ENCODE measurements around the gene LRRTM3.

LRRTM3 gene

GRCh38 chr10:67043041-67043440 lies 117.2 kb downstream of the LRRTM3 start:
- DNase-seq = no peak

- no peak for DNase-seq
These were observed 119.6 kb downstream of the LRRTM3 start for GRCh38 chr10:67045404-67045803.

DNA sequence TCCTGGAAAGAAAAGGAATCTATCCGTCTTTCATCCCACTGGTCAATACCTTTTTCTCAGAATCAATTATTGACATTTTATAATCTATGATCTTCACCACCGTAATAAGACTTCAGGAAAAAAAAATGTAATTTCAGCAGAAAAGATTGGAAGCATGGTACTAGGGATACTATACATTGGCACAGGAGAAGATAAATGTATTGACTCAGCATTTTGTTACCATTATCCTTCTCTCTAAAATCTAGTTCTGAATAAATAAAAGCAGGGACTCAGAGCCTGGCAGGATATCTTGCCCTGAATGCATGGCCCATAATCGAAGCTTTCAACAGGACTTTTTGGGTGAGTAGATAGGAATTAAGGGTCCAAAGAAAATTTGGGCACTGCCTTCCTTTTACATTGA lies 120.7 kb downstream of the LRRTM3 start:
- DNase-seq = no peak

DNA sequence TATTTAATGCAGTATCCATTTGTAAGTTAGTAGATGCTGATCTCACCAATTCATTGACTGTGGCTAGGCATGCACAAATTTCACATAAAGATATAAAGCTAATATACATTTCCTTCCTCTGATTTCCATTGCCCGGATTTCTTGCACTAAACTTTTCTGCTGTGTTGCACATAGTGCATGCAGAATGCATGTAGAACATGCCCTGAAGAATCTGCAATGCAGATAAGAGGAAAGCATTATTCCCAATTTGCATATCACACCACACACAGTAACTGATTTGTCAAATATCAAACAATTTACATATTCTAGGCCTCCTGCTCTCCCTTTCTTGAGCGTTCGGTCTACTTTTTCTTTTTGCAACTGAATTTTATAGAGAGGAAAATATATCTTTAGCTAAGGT lies 124.2 kb downstream of the LRRTM3 start:
- DNase-seq = no peak

- no peak for DNase-seq
These were observed 124.6 kb downstream of the LRRTM3 start for GRCh38 chr10:67050415-67050814.

GRCh38 chr10:67072654-67073053 lies 146.8 kb downstream of the LRRTM3 start:
- DNase-seq = no peak

DNA sequence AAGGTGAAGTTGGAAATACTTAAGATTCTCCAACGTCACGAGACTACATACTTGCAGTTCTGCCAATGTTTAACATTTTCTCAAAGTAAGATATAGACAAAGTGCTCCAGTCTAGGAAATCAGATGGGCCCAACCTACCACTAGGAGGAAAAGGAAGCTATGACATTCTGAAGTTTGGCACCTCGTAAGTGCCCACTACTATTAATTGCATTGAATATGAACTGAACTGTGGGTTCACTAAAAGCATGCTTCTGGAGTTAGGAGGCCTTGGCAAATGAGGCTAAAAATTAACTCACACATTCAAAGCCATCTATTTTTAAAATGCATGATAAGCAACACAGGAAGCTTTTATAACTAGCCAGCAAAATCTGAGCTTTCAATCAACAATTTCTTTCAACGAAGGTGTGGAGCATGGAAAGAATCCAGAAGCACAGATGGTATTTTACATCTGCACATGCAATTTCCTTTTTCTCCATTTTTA lies 149.7 kb downstream of the LRRTM3 start:
- DNase-seq = no peak

- DNase-seq = no peak
These were observed 150.3 kb downstream of the LRRTM3 start for GRCh38 chr10:67076144-67076543.

DNA sequence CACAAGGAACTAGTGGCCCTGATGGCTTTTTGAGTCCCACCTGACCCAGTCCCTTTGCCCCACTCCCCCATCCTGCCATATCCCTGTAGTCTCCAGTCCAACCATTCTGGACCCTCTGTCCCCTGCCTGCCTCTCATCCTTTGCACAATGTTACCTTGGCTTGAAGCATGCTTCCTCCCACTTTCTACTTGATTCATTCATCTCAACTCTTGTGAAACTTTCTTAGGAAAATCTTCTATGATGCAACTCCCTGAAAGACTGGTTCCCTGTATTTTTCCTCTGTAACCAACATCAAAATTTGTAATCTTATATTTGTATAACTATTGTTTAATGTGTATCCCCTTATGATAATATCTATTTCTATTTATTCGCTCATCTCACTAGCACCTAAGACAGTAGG lies 151.5 kb downstream of the LRRTM3 start:
- DNase-seq = peak; percentile 35

- peak; percentile 1 for DNase-seq
These were observed 153.3 kb downstream of the LRRTM3 start for GRCh38 chr10:67079126-67079525.

DNA sequence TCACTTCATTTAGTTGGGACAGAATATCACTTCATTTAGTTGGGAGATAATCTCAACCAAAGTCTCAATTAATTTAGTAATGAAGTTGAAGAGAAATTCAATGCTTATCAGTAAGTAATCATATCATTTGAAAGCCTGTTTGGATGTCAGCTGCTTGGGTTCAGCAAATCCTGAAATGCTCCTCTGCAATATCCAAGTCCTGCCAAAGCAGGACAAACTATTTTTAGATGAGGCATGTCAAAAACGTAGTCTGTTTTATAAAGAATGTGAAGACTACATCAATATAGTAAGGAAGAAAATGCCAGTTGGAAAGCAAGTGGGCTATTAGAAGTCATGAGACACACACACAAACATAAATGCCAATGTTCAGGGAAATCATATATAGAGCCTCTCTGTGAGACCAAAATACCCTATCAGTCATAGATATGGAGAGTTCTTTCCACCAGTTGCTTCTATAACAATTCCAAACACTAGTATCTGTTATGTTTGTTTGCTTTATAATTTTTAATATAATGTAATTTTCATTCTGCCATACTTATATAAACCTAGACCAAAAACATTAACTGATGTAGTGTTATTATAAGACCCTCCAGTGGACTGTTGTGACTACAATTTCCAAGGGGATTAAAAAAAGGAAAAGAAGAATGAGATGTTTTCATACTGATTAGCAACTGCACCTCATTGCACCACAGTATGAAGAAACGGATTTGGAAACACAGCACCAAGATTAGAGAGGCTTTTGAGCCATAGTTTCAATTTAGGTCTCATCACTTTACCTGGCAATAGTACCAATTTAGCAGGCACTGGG lies 160.7 kb downstream of the LRRTM3 start:
- DNase-seq = no peak

- no peak for DNase-seq
These were observed 161.2 kb downstream of the LRRTM3 start for GRCh38 chr10:67087135-67087425.

DNA sequence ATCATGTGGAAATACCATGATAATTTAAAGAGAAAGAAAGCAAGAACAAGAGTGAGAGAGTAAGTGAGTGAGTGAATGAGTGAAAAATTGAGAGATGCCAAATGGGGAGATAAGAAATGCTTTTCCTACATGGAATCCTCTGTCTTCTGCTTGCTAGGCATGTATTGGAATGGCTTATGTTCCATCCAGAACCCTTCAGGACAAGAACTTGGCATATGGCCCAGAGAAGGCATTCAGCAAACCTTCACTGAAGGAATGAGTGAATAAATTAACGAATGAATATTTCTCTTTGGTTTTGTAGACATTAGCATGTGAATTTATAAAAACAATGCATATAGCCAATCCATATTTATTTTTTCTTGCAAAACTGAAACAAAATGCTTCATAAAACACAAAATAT lies 162.2 kb downstream of the LRRTM3 start:
- DNase-seq = no peak

DNA sequence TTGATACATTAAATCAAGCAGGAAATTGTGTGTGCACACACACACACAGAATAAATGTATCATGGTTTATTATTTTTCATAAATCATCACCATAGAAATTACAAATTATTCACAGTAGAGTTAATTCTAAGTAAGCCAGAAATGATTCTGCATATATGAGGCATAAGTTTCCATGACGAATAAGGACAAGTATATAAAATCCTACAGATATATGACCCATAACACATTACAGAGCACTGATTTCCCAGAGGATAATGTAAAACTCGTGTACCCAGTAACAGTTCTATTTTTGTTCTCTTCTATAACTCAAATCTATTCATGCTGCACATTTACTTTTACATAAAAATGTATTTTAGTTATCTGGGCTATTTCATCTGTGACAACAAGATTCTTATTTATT lies 169.7 kb downstream of the LRRTM3 start:
- DNase-seq = no peak

GRCh38 chr10:67098461-67098860 lies 172.6 kb downstream of the LRRTM3 start:
- DNase-seq = no peak

- no peak for DNase-seq
These were observed 175.1 kb downstream of the LRRTM3 start for GRCh38 chr10:67100951-67101350.

GRCh38 chr10:67107670-67108069 lies 181.8 kb downstream of the LRRTM3 start:
- DNase-seq = no peak

- no peak for DNase-seq
These were observed 184.4 kb downstream of the LRRTM3 start for GRCh38 chr10:67110286-67110685.

GRCh38 chr10:67112765-67113164 lies 186.9 kb downstream of the LRRTM3 start:
- DNase-seq = no peak

DNA sequence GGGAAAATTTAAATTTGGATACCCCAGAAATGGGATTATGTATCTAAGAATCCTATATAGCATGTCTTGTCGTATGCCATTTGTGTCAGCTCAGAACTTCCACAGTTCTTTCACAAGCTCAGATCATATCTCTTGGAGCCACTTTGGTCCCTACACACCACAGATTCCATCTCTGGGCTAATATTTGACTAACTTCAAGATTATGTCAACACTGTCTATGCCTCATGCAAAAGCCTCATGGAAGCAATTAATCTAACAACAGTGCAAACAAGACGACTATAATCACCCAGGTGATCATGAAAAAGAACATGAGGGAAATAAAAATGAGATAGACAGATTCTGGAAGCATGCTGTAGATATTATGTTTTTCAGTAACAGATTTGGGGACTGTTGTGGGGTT lies 189.1 kb downstream of the LRRTM3 start:
- no peak for DNase-seq

- DNase-seq = peak; percentile 73
These were observed 190.1 kb downstream of the LRRTM3 start for GRCh38 chr10:67115972-67116371.

- DNase-seq = no peak
These were observed 193.8 kb downstream of the LRRTM3 start for GRCh38 chr10:67119651-67120050.

DNA sequence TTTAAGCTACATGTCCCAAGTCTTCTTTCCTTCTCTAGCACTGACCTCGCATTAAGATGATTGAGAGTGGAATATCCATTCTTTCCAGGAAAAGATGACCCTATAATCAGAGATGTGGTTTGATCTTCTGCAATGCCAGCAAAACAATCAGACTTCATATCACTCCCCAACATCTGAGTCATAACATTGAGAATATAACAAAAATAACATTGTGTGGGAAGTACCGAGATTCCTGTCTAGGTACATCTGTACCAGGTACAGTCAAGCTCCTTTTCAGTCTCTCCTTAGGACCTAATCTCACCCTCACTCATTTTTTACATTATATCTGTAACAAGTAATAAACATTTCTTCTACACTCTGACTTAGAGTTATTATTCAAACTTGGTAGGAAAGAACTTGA lies 201.6 kb downstream of the LRRTM3 start:
- DNase-seq = no peak

- peak; percentile 2 for DNase-seq
These were observed 214.8 kb downstream of the LRRTM3 start for GRCh38 chr10:67140641-67141040.

DNA sequence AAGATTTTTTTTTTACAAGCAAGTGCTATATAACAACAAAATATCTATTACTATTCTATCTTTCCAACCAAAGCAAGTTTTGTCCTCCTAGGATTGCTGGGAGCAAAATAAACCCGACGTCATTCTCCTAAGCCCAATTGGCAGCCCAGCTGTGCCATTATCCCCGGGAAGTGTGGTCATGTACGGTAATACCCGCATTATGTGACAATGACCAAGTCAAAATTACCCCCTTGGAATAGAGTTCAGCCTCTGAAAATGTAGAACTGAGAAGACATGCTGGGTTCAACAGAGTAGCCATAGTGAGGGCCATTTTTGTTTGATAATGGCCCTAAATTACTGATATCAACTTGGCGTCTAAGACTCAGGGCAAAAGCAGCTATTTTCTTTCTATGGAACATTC lies 215.5 kb downstream of the LRRTM3 start:
- no peak for DNase-seq

Measured in fibroblast of skin of right quadriceps (primary cell).